Measurements from ENCODE around the gene RIN2. TPM values are rescaled to one million over a fixed set of nuclear protein-coding genes. Genes with fewer than 3 reads are reported as not detected.

The RIN2 gene
- total RNA-seq, 2 experiments from 2014 or later: not detected

GRCh38 chr20:19757487-19758132 lies 448 bp upstream of the RIN2 start:
- Mint-ChIP-seq H3K27ac (no peak overlapping the region), H3K4me1 (ENCODE audit: low read depth) (peaks cover 4% of the 10 kb centered on the region), H3K9me3 (no peaks in the 10 kb centered on the region), H3K4me3 (peak overlapping the region; percentile 41), H3K27me3 (peaks cover 43% of the 10 kb centered on the region), H3K36me3 (no peaks in the 10 kb centered on the region)
- intact Hi-C loops (cut with micrococcal nuclease): no loop called here
- peak; percentile 34 for DNase-seq
- CTCF ChIA-PET: no interaction called here
- POLR2A ChIA-PET: no interaction called here

GRCh38 chr20:19758501-19759331 lies 658 bp downstream of the RIN2 start:
- POLR2A ChIA-PET: no interaction called here
- H3K27ac Mint-ChIP-seq: no peak overlapping the region
- intact Hi-C loops (cut with micrococcal nuclease): no loop called here
- CTCF ChIA-PET: no interaction called here
- peaks cover 40% of the 10 kb centered on the region for H3K27me3 Mint-ChIP-seq
- peak overlapping the region; percentile 35 for H3K4me3 Mint-ChIP-seq
- no peaks in the 10 kb centered on the region for H3K9me3 Mint-ChIP-seq
- H3K36me3 Mint-ChIP-seq: no peaks in the 10 kb centered on the region
- DNase-seq: no peak
- peaks cover 4% of the 10 kb centered on the region for H3K4me1 Mint-ChIP-seq (ENCODE audit: low read depth)

GRCh38 chr20:19760371-19760721 lies 2.3 kb downstream of the RIN2 start:
- CTCF ChIA-PET: no interaction called here
- Mint-ChIP-seq H3K36me3 (no peaks in the 10 kb centered on the region), H3K4me1 (ENCODE audit: low read depth) (peaks cover 4% of the 10 kb centered on the region), H3K27ac (no peak overlapping the region), H3K9me3 (no peaks in the 10 kb centered on the region), H3K27me3 (peaks cover 39% of the 10 kb centered on the region), H3K4me3 (no peak overlapping the region)
- no peak for DNase-seq
- POLR2A ChIA-PET: no interaction called here
- intact Hi-C loops (cut with micrococcal nuclease): no loop called here

GRCh38 chr20:19761326-19761725 lies 3.3 kb downstream of the RIN2 start:
- DNase-seq: no peak
- intact Hi-C loops (cut with micrococcal nuclease): no loop called here
- Mint-ChIP-seq H3K27me3 (peaks cover 35% of the 10 kb centered on the region), H3K9me3 (no peaks in the 10 kb centered on the region), H3K4me3 (no peak overlapping the region), H3K4me1 (ENCODE audit: low read depth) (peaks cover 4% of the 10 kb centered on the region), H3K27ac (no peak overlapping the region), H3K36me3 (no peaks in the 10 kb centered on the region)
- CTCF ChIA-PET: no interaction called here
- POLR2A ChIA-PET: no interaction called here

- intact Hi-C loops (cut with micrococcal nuclease): no loop called here
- ChIA-PET CTCF (no interaction called here), POLR2A (no interaction called here)
- Mint-ChIP-seq H3K36me3 (no peaks in the 10 kb centered on the region), H3K4me3 (no peak overlapping the region), H3K27ac (no peak overlapping the region), H3K27me3 (peaks cover 31% of the 10 kb centered on the region), H3K9me3 (no peaks in the 10 kb centered on the region), H3K4me1 (ENCODE audit: low read depth) (peaks cover 4% of the 10 kb centered on the region)
- DNase-seq: no peak
Measured at GRCh38 chr20:19761841-19762240, 3.8 kb downstream of the RIN2 start.

GRCh38 chr20:19764207-19764606 lies 6.1 kb downstream of the RIN2 start:
- Mint-ChIP-seq H3K36me3 (no peaks in the 10 kb centered on the region), H3K4me1 (ENCODE audit: low read depth) (no peaks in the 10 kb centered on the region), H3K27ac (no peak overlapping the region), H3K27me3 (peaks cover 16% of the 10 kb centered on the region), H3K9me3 (no peaks in the 10 kb centered on the region), H3K4me3 (no peak overlapping the region)
- ChIA-PET POLR2A (no interaction called here), CTCF (no interaction called here)
- DNase-seq: no peak
- intact Hi-C loops (cut with micrococcal nuclease): no loop called here

- intact Hi-C loops (cut with micrococcal nuclease): no loop called here
- no peaks in the 10 kb centered on the region for H3K36me3 Mint-ChIP-seq
- H3K4me3 Mint-ChIP-seq: no peak overlapping the region
- no peak for DNase-seq
- peaks cover 12% of the 10 kb centered on the region for H3K27me3 Mint-ChIP-seq
- no peaks in the 10 kb centered on the region for H3K9me3 Mint-ChIP-seq
- H3K4me1 Mint-ChIP-seq (ENCODE audit: low read depth): no peaks in the 10 kb centered on the region
- CTCF ChIA-PET: interaction anchor here (0.7 kb wide), 1 partner anchor 137 kb away, joined by 3 read pairs; no protein-coding TSS in a partner anchor
- H3K27ac Mint-ChIP-seq: no peak overlapping the region
- POLR2A ChIA-PET: no interaction called here
Measured at GRCh38 chr20:19765266-19765665, 7.2 kb downstream of the RIN2 start.

GRCh38 chr20:19765913-19766312 lies 7.9 kb downstream of the RIN2 start:
- Mint-ChIP-seq H3K4me3 (no peak overlapping the region), H3K27ac (no peak overlapping the region), H3K36me3 (no peaks in the 10 kb centered on the region), H3K27me3 (peaks cover 6% of the 10 kb centered on the region), H3K9me3 (no peaks in the 10 kb centered on the region), H3K4me1 (ENCODE audit: low read depth) (no peaks in the 10 kb centered on the region)
- DNase-seq: no peak
- POLR2A ChIA-PET: no interaction called here
- intact Hi-C loops (cut with micrococcal nuclease): no loop called here
- CTCF ChIA-PET: interaction anchor here (0.7 kb wide), 1 partner anchor 137 kb away, joined by 3 read pairs; no protein-coding TSS in a partner anchor

GRCh38 chr20:19767070-19767469 lies 9.0 kb downstream of the RIN2 start:
- Mint-ChIP-seq H3K4me3 (no peak overlapping the region), H3K4me1 (ENCODE audit: low read depth) (no peaks in the 10 kb centered on the region), H3K9me3 (no peaks in the 10 kb centered on the region), H3K27me3 (peaks cover 3% of the 10 kb centered on the region), H3K27ac (no peak overlapping the region), H3K36me3 (no peaks in the 10 kb centered on the region)
- POLR2A ChIA-PET: no interaction called here
- intact Hi-C loops (cut with micrococcal nuclease): no loop called here
- CTCF ChIA-PET: no interaction called here
- DNase-seq: no peak

GRCh38 chr20:19768325-19768842 lies 10.3 kb downstream of the RIN2 start:
- H3K4me1 Mint-ChIP-seq (ENCODE audit: low read depth): no peaks in the 10 kb centered on the region
- DNase-seq: no peak
- ChIA-PET CTCF (no interaction called here), POLR2A (no interaction called here)
- H3K36me3 Mint-ChIP-seq: no peaks in the 10 kb centered on the region
- H3K9me3 Mint-ChIP-seq: no peaks in the 10 kb centered on the region
- no peak overlapping the region for H3K4me3 Mint-ChIP-seq
- no peak overlapping the region for H3K27ac Mint-ChIP-seq
- peaks cover under 1% of the 10 kb centered on the region for H3K27me3 Mint-ChIP-seq
- intact Hi-C loops (cut with micrococcal nuclease): no loop called here

GRCh38 chr20:19769507-19769906 lies 11.4 kb downstream of the RIN2 start:
- Mint-ChIP-seq H3K27me3 (peaks cover 7% of the 10 kb centered on the region), H3K36me3 (no peaks in the 10 kb centered on the region)

GRCh38 chr20:19770375-19770774 lies 12.3 kb downstream of the RIN2 start:
- Mint-ChIP-seq H3K27ac (no peak overlapping the region), H3K36me3 (no peaks in the 10 kb centered on the region), H3K4me3 (no peak overlapping the region), H3K27me3 (peaks cover 7% of the 10 kb centered on the region), H3K4me1 (ENCODE audit: low read depth) (no peaks in the 10 kb centered on the region), H3K9me3 (no peaks in the 10 kb centered on the region)
- POLR2A ChIA-PET: no interaction called here
- CTCF ChIA-PET: interaction anchor here (1.2 kb wide), 1 partner anchor 10 kb away, joined by 3 read pairs; no protein-coding TSS in a partner anchor
- no peak for DNase-seq
- intact Hi-C loops (cut with micrococcal nuclease): no loop called here

More at GRCh38 chr20:19769507-19769906, 11.4 kb downstream of the RIN2 start:
- Mint-ChIP-seq H3K9me3 (no peaks in the 10 kb centered on the region), H3K4me3 (no peak overlapping the region), H3K27ac (no peak overlapping the region), H3K4me1 (ENCODE audit: low read depth) (no peaks in the 10 kb centered on the region)
- intact Hi-C loops (cut with micrococcal nuclease): no loop called here
- no peak for DNase-seq
- ChIA-PET POLR2A (no interaction called here), CTCF (interaction anchor here (0.7 to 1.2 kb wide), 3 partner anchors 11 to 64 kb away, joined by 3 read pairs; no protein-coding TSS in a partner anchor)

Data from activated CD4-positive, alpha-beta memory T cell treated with anti-CD3 and anti-CD28 coated beads for 36 hours (primary cell).